Central memory CD8-positive, alpha-beta T cell (primary cell): Measurements from ENCODE around the gene ZNF467.

Experiments used
- ATAC-seq: fragments of 150-1000 bp; cut with Tn5 transposase; replicated peaks from 2 replicates; pipeline ENCODE4 v1.10.0; 2022; ENCODE audit warnings: mild to moderate bottlenecking, moderate FRiP score, moderate number of reproducible peaks; ENCODE audit not compliant: poor library complexity, severe bottlenecking; ENCODE audit errors: extremely low read depth
- DNase-seq, 2 donors: peaks; one replicate each; pipeline ENCODE4 v3.0.0; 2021; ENCODE audit warnings: low spot score in 2 of 2
- H3K27ac Mint-ChIP-seq: one replicate; pipeline ENCODE4 v1.8.0; 2022; ENCODE audit warnings: low read depth, mild to moderate bottlenecking, moderate library complexity, mixed read lengths
- H3K27me3 Mint-ChIP-seq: one replicate; pipeline ENCODE4 v1.8.0; 2022; ENCODE audit warnings: mixed read lengths
- H3K36me3 Mint-ChIP-seq: one replicate; pipeline ENCODE4 v1.8.0; 2022; ENCODE audit warnings: mild to moderate bottlenecking, moderate library complexity, mixed read lengths; ENCODE audit not compliant: insufficient read depth
- H3K4me1 Mint-ChIP-seq: one replicate; pipeline ENCODE4 v1.8.0; 2022; ENCODE audit warnings: mixed read lengths
- H3K4me3 Mint-ChIP-seq: one replicate; pipeline ENCODE4 v1.8.0; 2022; ENCODE audit warnings: mild to moderate bottlenecking, moderate library complexity, mixed read lengths
- H3K9me3 Mint-ChIP-seq: one replicate; pipeline ENCODE4 v1.8.0; 2022; ENCODE audit warnings: mixed read lengths

Gene ZNF467

GRCh38 chr7:149770728-149771636 lies 2.4 kb downstream of the ZNF467 start:
- Mint-ChIP-seq H3K4me1 (no peaks in the 10 kb centered on the region), H3K27me3 (no peaks in the 10 kb centered on the region), H3K27ac (no peak overlapping the region), H3K36me3 (no peaks in the 10 kb centered on the region), H3K4me3 (peak overlapping the region; percentile 81), H3K9me3 (no peaks in the 10 kb centered on the region)
- no peak for DNase-seq
- ATAC-seq = peak; percentile 15

GRCh38 chr7:149769915-149770314 lies 3.5 kb downstream of the ZNF467 start:
- H3K27ac Mint-ChIP-seq = no peak overlapping the region
- H3K27me3 Mint-ChIP-seq = no peaks in the 10 kb centered on the region
- H3K36me3 Mint-ChIP-seq = no peaks in the 10 kb centered on the region
- H3K9me3 Mint-ChIP-seq = no peaks in the 10 kb centered on the region
- no peaks in the 10 kb centered on the region for H3K4me1 Mint-ChIP-seq
- ATAC-seq = no peak
- DNase-seq = no peak
- H3K4me3 Mint-ChIP-seq = no peak overlapping the region

GRCh38 chr7:149768931-149769330 lies 4.5 kb downstream of the ZNF467 start:
- Mint-ChIP-seq H3K9me3 (no peaks in the 10 kb centered on the region), H3K4me3 (no peak overlapping the region), H3K36me3 (no peaks in the 10 kb centered on the region), H3K27ac (no peak overlapping the region), H3K27me3 (no peaks in the 10 kb centered on the region), H3K4me1 (no peaks in the 10 kb centered on the region)
- no peak for DNase-seq
- no peak for ATAC-seq

- Mint-ChIP-seq H3K4me3 (no peak overlapping the region), H3K36me3 (peaks cover 2% of the 10 kb centered on the region), H3K4me1 (no peaks in the 10 kb centered on the region), H3K9me3 (no peaks in the 10 kb centered on the region), H3K27me3 (no peaks in the 10 kb centered on the region), H3K27ac (no peak overlapping the region)
- ATAC-seq (no peak), DNase-seq (no peak)
Observed at GRCh38 chr7:149767068-149767467, 6.3 kb downstream of the ZNF467 start.

GRCh38 chr7:149766135-149766675 lies 7.2 kb downstream of the ZNF467 start:
- no peak for ATAC-seq
- Mint-ChIP-seq H3K9me3 (no peaks in the 10 kb centered on the region), H3K4me3 (no peak overlapping the region), H3K36me3 (peaks cover 2% of the 10 kb centered on the region), H3K4me1 (no peaks in the 10 kb centered on the region), H3K27me3 (no peaks in the 10 kb centered on the region), H3K27ac (no peak overlapping the region)
- DNase-seq = no peak

GRCh38 chr7:149765399-149766121 lies 7.8 kb downstream of the ZNF467 start:
- ATAC-seq = no peak
- Mint-ChIP-seq H3K27me3 (no peaks in the 10 kb centered on the region), H3K27ac (no peak overlapping the region), H3K4me1 (no peaks in the 10 kb centered on the region), H3K36me3 (peaks cover 2% of the 10 kb centered on the region), H3K4me3 (no peak overlapping the region), H3K9me3 (no peaks in the 10 kb centered on the region)
- no peak for DNase-seq

- Mint-ChIP-seq H3K36me3 (peaks cover 2% of the 10 kb centered on the region), H3K27ac (no peak overlapping the region), H3K4me3 (no peak overlapping the region), H3K4me1 (no peaks in the 10 kb centered on the region), H3K9me3 (no peaks in the 10 kb centered on the region), H3K27me3 (peaks cover 5% of the 10 kb centered on the region)
- DNase-seq (no peak), ATAC-seq (no peak)
Observed at GRCh38 chr7:149764481-149765398, 8.6 kb downstream of the ZNF467 start.

- peaks cover 3% of the 10 kb centered on the region for H3K36me3 Mint-ChIP-seq
- no peak for ATAC-seq
- no peaks in the 10 kb centered on the region for H3K4me1 Mint-ChIP-seq
- no peaks in the 10 kb centered on the region for H3K9me3 Mint-ChIP-seq
- H3K27ac Mint-ChIP-seq = no peak overlapping the region
- no peak for DNase-seq
- H3K4me3 Mint-ChIP-seq = no peak overlapping the region
- peaks cover 15% of the 10 kb centered on the region for H3K27me3 Mint-ChIP-seq
Observed at GRCh38 chr7:149763563-149764240, 9.7 kb downstream of the ZNF467 start.

GRCh38 chr7:149762610-149763009 lies 10.8 kb downstream of the ZNF467 start:
- no peak overlapping the region for H3K4me3 Mint-ChIP-seq
- no peak for DNase-seq
- no peak overlapping the region for H3K27ac Mint-ChIP-seq
- peaks cover 15% of the 10 kb centered on the region for H3K27me3 Mint-ChIP-seq
- no peaks in the 10 kb centered on the region for H3K9me3 Mint-ChIP-seq
- no peaks in the 10 kb centered on the region for H3K4me1 Mint-ChIP-seq
- ATAC-seq = no peak
- peaks cover 3% of the 10 kb centered on the region for H3K36me3 Mint-ChIP-seq

- Mint-ChIP-seq H3K27ac (no peak overlapping the region), H3K36me3 (peaks cover 3% of the 10 kb centered on the region), H3K4me1 (no peaks in the 10 kb centered on the region), H3K9me3 (no peaks in the 10 kb centered on the region), H3K27me3 (peaks cover 15% of the 10 kb centered on the region), H3K4me3 (no peak overlapping the region)
- no peak for DNase-seq
- ATAC-seq = no peak
Observed at GRCh38 chr7:149762089-149762488, 11.3 kb downstream of the ZNF467 start.

- no peaks in the 10 kb centered on the region for H3K4me1 Mint-ChIP-seq
- no peaks in the 10 kb centered on the region for H3K9me3 Mint-ChIP-seq
- peaks cover 3% of the 10 kb centered on the region for H3K36me3 Mint-ChIP-seq
- no peak overlapping the region for H3K27ac Mint-ChIP-seq
- no peak for ATAC-seq
- DNase-seq = no peak
- H3K27me3 Mint-ChIP-seq = peaks cover 15% of the 10 kb centered on the region
- H3K4me3 Mint-ChIP-seq = no peak overlapping the region
Observed at GRCh38 chr7:149761307-149761706, 12.1 kb downstream of the ZNF467 start.

- no peak overlapping the region for H3K4me3 Mint-ChIP-seq
- no peak for ATAC-seq
- peaks cover 15% of the 10 kb centered on the region for H3K27me3 Mint-ChIP-seq
- no peaks in the 10 kb centered on the region for H3K9me3 Mint-ChIP-seq
- peaks cover 3% of the 10 kb centered on the region for H3K36me3 Mint-ChIP-seq
- no peak for DNase-seq
- no peak overlapping the region for H3K27ac Mint-ChIP-seq
- no peaks in the 10 kb centered on the region for H3K4me1 Mint-ChIP-seq
Observed at GRCh38 chr7:149760538-149760937, 12.8 kb downstream of the ZNF467 start.
